ENCODE data around the gene TBX18. TPM values are rescaled to one million over a fixed set of nuclear protein-coding genes. Genes with fewer than 3 reads are reported as not detected.

TBX18 gene
- total and polyA plus RNA-seq, 9 of the 15 experiments (the other 6 are each of a cell fraction or from before 2014, with no cell fraction given), result 4.0 to 36.1 (median 20.7) TPM

- ChIA-PET POLR2A (no interaction called here), CTCF (ENCODE audit: low intra/inter-chr PET ratio) (no interaction called here)
- no peaks in the 10 kb centered on the region for H3K27me3 ChIP-seq (ENCODE audit: control insufficient read depth in 2 of 2, insufficient read depth in 2 of 2, low read length in 2 of 2)
- ATAC-seq, result no peak
- no peak overlapping the region for H3K4me3 ChIP-seq
- H4K20me1 ChIP-seq (replicated peaks; ENCODE audit: control insufficient read depth, insufficient read depth, low read length), result no peaks in the 10 kb centered on the region
- DNase-seq (ENCODE audit: extremely low read depth in 1 of 4, low spot score in 3 of 4), result no peak
- H2AFZ ChIP-seq (ENCODE audit: low read depth, low read length), result no peak overlapping the region
- FAIRE-seq, result no peak
- no TSS peak for BruUV-seq (replicated peaks)
- 36% methylated on average over 1 of the region's 1 CpG for WGBS (ENCODE audit: insufficient coverage, low coverage, missing lambda C conversion rate)
- TF ChIP-seq MYBL2 (IDR thresholded peaks at IDR 0.05; ENCODE audit: low read depth), result no peak
- TF ChIP-seq MYBL2 (CRISPR knock-in tag; IDR thresholded peaks at IDR 0.05; ENCODE audit: borderline replicate concordance), result no peak
- no peak for TF ChIP-seq ZNF780A (CRISPR knock-in tag; IDR thresholded peaks at IDR 0.05)
- no peak for TF ChIP-seq PKNOX1 (IDR thresholded peaks at IDR 0.05)
- no peak for TF ChIP-seq ZNF24 (IDR thresholded peaks at IDR 0.05)
- no peak for TF ChIP-seq SRSF1 (IDR thresholded peaks at IDR 0.05; ENCODE audit: low read depth, low read length)
- no peak for TF ChIP-seq RAD21 (CRISPR knock-in tag; conservative IDR thresholded peaks at IDR 0.05 in 1 of 2, IDR thresholded peaks at IDR 0.05 in 1 of 2)
- TF ChIP-seq CCNT2 (IDR thresholded peaks at IDR 0.05; ENCODE audit: borderline replicate concordance, extremely low read depth, insufficient read length, low read depth, low read length), result no peak
- TF ChIP-seq SRSF3 (IDR thresholded peaks at IDR 0.05; ENCODE audit: insufficient read depth, low read length), result no peak
- TF ChIP-seq MYC (IDR thresholded peaks at IDR 0.05; ENCODE audit: low read depth, low read length), result no peak
- no peak for TF ChIP-seq MYC (CRISPR knock-in tag; IDR thresholded peaks at IDR 0.05; ENCODE audit: borderline replicate concordance, low read depth)
- no peak for TF ChIP-seq BRD4 (IDR thresholded peaks at IDR 0.05)
- no peak for TF ChIP-seq ZNF12 (CRISPR knock-in tag; IDR thresholded peaks at IDR 0.05)
- no peak for TF ChIP-seq HNRNPUL1 (IDR thresholded peaks at IDR 0.05; ENCODE audit: low read length)
- TF ChIP-seq FOXJ3 (CRISPR knock-in tag; IDR thresholded peaks at IDR 0.05), result no peak
- TF ChIP-seq SP2 (IDR thresholded peaks at IDR 0.05; ENCODE audit: extremely low read depth, low read depth, low read length, poor library complexity, severe bottlenecking), result no peak
- TF ChIP-seq STAG1 (CRISPR knock-in tag; IDR thresholded peaks at IDR 0.05; ENCODE audit: borderline replicate concordance), result no peak
- no peak for TF ChIP-seq BCOR (IDR thresholded peaks at IDR 0.05)
- TF ChIP-seq PHF8 (IDR thresholded peaks at IDR 0.05; ENCODE audit: borderline replicate concordance, low read length), result no peak
- H3K9me3 ChIP-seq (replicated peaks; ENCODE audit: control insufficient read depth, insufficient read depth, low read depth, low read length), result no peaks in the 10 kb centered on the region
- no peak overlapping the region for H3K9ac ChIP-seq (ENCODE audit: insufficient read depth in 1 of 2, low read depth in 2 of 2, low read length in 2 of 2)
- intact Hi-C loops (cut with micrococcal nuclease) (no loop called here), in situ Hi-C loops (cut with MboI) (no loop called here)
- H3K4me2 ChIP-seq (ENCODE audit: insufficient read depth, low read length), result no peak overlapping the region
- no peaks in the 10 kb centered on the region for H3K4me1 ChIP-seq (replicated peaks in 1 of 2; ENCODE audit: control insufficient read depth in 2 of 2, insufficient read depth in 2 of 2, low read length in 2 of 2)
- no peaks in the 10 kb centered on the region for H3K9me1 ChIP-seq (ENCODE audit: control insufficient read depth, insufficient read depth, low read length)
- H3K36me3 ChIP-seq (ENCODE audit: control insufficient read depth, insufficient read depth, low read length), result no peaks in the 10 kb centered on the region
- no peaks in the 10 kb centered on the region for H3K79me2 ChIP-seq (ENCODE audit: control insufficient read depth, insufficient read depth, low read length)
- H3K27ac ChIP-seq (ENCODE audit: extremely low read depth, low read depth, low read length), result no peak overlapping the region
These were observed 55.3 kb downstream of the TBX18 start for GRCh38 chr6:84709121-84709520.
